D721Med (cell line): ENCODE data around the gene EPN2.

ENCODE experiments used
- DNase-seq: peaks from one replicate; pipeline ENCODE4 v3.0.0; 2011; ENCODE audit warnings: low spot score; ENCODE audit not compliant: insufficient read length
- FAIRE-seq: peaks from 2 replicates; lab custom pipeline; 2011; peaks lifted over from hg19 to GRCh38; lab: Jason Lieb, UNC
- TF ChIP-seq, protein P1 (sequence below): IDR thresholded peaks from 2 replicates; pipeline ENCODE4 v1.5.1; 2012; ENCODE audit warnings: mild to moderate bottlenecking, control low read depth; ENCODE audit not compliant: insufficient read depth; ENCODE audit errors: missing control alignments

EPN2 gene

DNA sequence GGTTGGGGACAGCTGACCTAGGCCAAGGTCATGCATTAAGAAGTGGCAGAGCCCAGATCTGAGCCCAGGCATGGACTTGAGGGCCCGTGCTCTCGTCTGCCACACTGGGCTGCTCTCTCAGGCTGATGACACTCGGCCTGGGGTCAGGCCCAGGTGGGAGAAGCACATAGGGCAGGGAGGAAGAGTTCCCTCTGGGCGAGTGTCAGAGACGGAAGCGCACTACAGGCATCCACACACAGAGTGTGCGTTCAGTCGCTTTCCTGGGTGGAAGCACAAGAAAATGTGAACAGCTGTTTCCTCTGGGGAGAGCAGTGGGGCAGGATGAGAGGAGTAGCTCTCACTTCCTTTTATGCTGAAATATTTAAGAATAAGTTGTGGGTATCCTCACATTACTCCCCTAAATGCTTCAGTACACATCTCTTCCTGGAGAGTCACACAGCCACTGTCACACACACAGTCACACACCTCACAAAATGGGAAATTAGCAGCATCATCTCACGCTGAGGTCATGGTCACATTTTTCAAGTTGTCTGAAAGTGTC, 65.7 kb downstream of the EPN2 start:
- FAIRE-seq (no peak), DNase-seq (no peak)
- TF ChIP-seq, protein P1, sequence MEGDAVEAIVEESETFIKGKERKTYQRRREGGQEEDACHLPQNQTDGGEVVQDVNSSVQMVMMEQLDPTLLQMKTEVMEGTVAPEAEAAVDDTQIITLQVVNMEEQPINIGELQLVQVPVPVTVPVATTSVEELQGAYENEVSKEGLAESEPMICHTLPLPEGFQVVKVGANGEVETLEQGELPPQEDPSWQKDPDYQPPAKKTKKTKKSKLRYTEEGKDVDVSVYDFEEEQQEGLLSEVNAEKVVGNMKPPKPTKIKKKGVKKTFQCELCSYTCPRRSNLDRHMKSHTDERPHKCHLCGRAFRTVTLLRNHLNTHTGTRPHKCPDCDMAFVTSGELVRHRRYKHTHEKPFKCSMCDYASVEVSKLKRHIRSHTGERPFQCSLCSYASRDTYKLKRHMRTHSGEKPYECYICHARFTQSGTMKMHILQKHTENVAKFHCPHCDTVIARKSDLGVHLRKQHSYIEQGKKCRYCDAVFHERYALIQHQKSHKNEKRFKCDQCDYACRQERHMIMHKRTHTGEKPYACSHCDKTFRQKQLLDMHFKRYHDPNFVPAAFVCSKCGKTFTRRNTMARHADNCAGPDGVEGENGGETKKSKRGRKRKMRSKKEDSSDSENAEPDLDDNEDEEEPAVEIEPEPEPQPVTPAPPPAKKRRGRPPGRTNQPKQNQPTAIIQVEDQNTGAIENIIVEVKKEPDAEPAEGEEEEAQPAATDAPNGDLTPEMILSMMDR: no peak

DNA sequence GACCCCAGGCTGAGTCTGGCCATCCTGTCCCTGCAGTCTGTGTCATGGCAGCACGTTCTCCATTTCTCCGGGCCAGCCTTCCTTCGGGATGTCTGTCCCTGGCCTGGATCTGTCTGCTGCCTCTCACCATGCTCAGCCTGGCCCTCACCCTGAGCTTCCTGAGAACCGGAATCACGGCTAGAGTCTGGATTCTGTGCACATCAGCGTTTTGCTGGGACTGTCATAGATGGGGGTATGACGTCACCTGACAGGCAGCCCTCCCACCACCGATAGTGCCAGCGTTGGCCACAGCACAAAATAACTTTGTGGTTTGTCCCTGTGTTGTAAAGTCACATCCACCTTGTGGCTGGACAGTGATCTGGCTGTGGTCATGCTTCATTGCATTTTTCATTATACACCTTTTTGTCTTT, 66.2 kb downstream of the EPN2 start:
- FAIRE-seq: no peak
- DNase-seq: no peak
- TF ChIP-seq, protein P1: no peak

DNA sequence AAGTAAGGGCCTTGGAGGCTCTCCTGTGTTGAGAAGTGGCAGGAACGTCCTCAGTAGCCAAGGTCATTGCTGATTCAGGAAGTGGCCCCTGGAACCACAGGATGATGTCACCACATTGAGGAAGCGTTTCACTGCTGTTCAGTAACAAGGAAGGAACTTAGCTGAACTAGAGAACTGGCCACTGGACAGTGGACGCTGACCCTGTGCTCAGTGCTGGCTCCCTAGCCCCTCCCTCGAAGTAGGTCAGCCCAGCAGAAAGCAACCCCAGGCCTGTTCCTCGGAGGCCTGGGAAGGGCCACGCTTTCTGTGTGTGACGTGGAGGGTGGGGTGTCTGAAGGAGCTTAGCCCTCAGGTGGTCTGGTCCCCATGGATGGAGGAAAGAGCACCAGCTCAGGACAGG, 67.0 kb downstream of the EPN2 start:
- no peak for DNase-seq
- TF ChIP-seq, protein P1: no peak
- no peak for FAIRE-seq

- TF ChIP-seq, protein P1: no peak
- DNase-seq (no peak), FAIRE-seq (no peak)
Measured at GRCh38 chr17:19304751-19305150, 67.6 kb downstream of the EPN2 start.

DNA sequence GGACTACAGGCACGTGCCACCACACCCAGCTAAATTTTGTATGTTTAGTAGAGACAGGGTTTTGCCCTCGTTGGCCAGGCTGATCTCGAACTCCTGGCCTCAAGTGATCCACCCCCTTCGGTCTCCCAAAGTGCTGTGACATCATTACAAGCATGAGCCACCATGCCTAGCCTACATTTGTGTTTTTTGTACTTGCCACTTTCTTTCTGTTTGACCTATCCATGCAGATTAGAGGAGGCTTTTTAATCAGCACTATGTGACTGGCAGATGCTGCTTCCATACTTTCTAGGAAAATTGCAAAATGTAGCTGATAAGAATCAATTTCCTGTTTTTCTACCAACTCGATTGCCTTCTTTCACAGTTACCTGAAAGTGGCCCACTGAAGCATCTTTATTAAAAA, 68.1 kb downstream of the EPN2 start:
- no peak for FAIRE-seq

GRCh38 chr17:19305761-19306159, 68.6 kb downstream of the EPN2 start:
- FAIRE-seq (no peak), DNase-seq (no peak)
- TF ChIP-seq, protein P1: no peak

More for the DNA sequence above, 68.1 kb downstream of the EPN2 start:
- DNase-seq: no peak
- TF ChIP-seq, protein P1: no peak
